RPMI7951 (cell line): ENCODE data around the gene MYL7. TPM values are rescaled to one million over a fixed set of nuclear protein-coding genes. Genes with fewer than 3 reads are reported as not detected.
A peak's percentile ranks its signal among the peaks of the same experiment; 100 is the strongest.

Experiments used
- DNase-seq: peaks from one replicate; pipeline ENCODE4 v3.0.0-alpha.2; 2012; ENCODE audit warnings: low read depth
- total RNA-seq: library from RNA; depleted of rRNA; stranded (reverse); fragments of >200 nt; shearing (Covaris generic); gene quantifications from 2 replicates; pipeline ENCODE4 v1.2.3, GENCODE V29; 2014

Gene MYL7
- total RNA-seq, 1 experiment from 2014 or later, result not detected

DNA sequence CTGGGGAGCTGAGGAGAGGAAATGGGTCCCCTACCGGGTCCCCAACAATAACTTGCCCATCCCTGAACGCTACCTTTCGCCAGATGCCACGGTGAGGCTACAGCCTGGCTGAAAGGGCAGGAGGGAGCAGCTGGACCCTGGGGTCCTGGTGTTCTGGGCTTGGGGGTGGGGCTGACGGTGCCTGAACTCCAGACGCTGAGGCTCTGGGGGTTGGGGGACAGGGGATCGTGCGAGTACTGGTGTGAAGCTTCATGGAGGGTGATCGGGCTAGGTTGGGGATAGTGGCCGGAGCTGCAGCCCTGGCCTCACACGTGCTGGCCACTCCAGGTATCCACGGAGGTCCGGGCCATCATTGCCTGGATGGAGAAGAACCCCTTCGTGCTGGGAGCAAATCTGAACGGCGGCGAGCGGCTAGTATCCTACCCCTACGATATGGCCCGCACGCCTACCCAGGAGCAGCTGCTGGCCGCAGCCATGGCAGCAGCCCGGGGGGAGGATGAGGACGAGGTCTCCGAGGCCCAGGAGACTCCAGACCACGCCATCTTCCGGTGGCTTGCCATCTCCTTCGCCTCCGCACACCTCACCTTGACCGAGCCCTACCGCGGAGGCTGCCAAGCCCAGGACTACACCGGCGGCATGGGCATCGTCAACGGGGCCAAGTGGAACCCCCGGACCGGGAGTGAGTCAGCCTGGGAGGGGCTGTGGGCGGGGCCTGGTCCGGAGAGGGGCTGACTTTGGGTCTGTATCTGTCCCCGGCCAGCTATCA, 28.7 kb downstream of the MYL7 start:
- no peak for DNase-seq

DNA sequence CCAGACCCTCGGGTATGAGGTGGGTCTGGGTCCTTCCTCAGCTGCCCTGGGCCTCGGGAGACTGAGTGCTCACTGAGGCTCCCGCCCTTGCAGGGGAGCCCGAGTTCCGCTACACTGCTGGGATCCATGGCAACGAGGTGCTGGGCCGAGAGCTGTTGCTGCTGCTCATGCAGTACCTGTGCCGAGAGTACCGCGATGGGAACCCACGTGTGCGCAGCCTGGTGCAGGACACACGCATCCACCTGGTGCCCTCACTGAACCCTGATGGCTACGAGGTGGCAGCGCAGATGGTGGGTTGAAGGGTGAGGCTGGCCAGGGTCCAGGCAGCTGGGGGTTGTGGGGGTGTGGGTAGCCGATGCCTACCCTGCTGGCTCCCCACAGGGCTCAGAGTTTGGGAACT, 29.4 kb downstream of the MYL7 start:
- no peak for DNase-seq

DNA sequence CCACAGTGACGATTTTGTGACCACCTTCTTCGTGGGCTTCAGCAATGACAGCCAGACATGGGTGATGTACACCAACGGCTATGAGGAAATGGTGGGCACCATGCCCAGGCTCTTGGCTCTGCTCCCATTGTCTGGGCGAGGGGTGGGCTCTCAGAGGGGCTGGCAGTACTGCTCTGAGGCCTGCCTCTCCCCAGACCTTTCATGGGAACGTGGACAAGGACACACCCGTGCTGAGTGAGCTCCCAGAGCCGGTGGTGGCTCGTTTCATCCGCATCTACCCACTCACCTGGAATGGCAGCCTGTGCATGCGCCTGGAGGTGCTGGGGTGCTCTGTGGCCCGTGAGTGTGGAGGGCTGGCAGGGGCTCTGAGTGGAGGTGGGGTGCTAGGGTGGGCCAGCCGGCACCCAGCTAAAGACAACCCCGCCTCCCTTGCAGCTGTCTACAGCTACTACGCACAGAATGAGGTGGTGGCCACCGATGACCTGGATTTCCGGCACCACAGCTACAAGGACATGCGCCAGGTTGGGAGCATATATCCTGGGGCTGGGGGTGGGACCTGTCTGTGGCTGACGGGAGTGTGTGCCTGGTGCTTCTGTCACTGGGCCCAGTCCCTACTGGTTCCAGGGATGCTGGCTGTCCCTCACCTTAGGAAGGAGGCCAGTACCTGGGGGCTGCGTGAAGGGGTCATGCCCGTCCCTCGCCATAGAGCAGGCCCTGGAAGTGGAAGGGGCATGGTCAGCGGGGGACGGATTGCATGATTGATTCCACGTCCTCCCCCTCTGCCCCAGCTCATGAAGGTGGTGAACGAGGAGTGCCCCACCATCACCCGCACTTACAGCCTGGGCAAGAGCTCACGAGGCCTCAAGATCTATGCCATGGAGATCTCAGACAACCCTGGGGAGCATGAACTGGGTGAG, 30.2 kb downstream of the MYL7 start:
- DNase-seq, result no peak

DNA sequence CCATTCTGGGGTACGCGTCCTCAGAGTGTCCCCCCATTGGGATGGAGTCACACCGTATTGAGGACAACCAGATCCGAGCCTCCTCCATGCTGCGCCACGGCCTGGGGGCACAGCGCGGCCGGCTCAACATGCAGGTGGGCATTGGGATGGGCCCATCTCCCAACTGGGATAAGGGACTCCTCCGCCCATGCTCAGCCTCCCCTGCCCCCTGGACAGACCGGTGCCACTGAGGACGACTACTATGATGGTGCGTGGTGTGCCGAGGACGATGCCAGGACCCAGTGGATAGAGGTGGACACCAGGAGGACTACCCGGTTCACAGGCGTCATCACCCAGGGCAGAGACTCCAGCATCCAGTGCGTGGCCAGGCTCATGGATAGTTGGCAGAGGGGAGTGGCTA, 31.1 kb downstream of the MYL7 start:
- DNase-seq, result no peak

DNA sequence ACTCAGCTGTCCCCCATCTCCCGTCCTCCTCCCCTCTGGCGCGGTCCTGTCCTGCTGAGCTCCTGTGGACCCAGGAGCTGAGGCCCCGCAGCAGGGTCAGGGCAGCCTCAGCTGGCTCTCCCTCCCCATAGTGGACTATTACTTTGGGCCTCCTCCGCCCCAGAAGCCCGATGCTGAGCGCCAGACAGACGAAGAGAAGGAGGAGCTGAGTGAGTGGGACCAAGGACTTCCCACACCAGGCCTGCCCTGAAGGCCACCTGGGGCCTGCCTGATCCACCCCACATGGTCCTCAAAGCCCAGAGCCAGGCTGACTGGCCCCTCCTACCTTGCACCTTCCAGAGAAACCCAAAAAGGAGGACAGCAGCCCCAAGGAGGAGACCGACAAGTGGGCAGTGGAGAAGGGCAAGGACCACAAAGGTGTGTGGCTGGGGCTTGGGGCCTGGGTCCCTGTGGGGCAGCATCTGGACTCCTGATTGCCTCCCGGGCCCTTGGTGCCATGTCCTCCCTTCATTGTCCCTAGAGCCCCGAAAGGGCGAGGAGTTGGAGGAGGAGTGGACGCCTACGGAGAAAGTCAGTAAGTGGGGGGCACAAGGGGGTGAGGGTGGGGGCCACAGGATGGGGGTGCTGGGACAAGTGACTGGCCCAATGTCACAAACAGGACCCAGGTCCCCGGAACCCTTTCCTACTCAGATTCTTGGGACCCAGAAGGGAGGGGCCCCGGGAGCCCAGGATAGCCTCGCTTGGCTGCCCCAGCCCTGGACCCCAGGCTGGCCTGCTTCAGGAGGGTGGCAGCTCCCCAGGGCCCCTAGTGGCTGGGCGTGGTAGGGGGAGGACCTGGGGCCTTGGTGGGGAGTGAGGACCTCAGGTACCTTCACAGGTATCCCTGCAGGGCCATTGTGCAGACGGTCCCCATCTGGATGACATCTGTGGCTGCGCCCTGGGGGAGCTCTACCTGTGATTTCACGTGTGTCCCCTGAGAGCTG, 32.1 kb downstream of the MYL7 start:
- DNase-seq, result no peak

DNA sequence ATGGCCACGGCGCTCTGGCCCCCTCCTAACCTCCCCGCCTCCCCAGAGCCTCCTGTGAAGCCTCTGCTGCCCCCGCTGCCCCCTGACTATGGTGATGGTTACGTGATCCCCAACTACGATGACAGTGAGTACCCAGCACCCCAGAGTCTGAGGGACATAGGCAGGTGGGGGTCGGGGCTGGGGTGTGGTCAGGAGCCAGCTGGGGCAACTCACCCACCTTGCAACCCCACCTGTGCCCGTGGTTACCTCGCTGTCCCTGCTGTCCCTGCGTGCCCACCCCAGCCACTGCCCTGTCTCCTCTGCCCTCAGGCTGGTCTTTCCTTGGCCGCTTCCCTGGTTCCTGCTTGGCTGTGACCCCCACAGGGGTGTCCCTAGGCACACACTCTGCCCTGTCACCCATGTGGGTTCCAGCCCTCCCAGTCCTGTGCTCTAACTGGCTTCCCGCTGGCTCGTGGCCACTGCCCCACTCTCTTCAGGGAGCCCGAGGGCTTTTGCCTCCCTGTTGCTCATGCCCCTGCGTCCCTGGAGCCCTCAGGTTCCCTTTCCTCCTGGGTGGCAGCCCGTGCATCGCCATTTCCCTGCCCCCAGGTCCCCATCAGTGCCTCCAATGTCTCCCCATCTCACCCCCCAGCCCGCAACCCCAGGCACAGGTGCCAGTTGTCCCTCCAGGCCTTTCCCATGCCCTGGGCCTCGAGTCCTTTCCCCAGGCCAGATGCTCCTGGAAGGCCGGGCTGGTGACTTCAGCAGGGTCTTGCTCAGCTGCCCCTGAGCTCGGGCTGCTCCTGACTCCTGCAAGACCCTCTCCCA, 33.0 kb downstream of the MYL7 start:
- no peak for DNase-seq

DNA sequence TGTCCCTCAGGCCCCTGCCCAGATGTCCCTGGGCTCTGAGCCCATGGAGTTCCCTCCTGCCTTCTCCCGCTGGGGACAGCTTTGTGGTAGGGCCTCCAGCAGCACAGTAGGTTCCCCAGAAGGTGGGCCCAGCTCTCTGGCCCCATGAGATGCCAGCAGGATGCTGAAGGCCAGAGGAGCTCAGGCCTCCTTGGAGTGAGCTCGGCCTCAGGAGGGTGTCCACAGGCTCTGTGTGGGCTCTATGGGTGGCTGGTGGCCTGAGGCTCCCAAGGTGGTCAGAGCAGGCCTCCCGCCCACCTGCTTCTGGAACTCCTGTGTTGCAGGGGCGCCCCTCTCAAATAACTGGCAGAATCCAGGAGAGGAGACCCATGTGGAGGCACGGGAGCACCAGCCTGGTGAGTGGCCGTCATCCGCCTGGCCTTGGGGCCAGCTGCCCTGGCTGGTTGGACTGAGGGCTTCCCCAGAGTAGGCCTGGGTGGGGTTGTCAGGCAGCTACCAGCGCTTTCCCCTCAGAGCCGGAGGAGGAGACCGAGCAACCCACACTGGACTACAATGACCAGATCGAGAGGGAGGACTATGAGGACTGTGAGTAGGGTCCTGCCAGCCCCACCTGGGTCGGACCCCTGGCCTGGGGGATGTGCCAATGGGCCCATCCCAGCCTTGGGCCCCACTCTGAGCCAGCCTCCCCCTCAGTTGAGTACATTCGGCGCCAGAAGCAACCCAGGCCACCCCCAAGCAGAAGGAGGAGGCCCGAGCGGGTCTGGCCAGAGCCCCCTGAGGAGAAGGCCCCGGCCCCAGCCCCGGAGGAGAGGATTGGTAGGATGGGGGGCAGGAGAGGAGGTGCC, 33.8 kb downstream of the MYL7 start:
- DNase-seq, result no peak

DNA sequence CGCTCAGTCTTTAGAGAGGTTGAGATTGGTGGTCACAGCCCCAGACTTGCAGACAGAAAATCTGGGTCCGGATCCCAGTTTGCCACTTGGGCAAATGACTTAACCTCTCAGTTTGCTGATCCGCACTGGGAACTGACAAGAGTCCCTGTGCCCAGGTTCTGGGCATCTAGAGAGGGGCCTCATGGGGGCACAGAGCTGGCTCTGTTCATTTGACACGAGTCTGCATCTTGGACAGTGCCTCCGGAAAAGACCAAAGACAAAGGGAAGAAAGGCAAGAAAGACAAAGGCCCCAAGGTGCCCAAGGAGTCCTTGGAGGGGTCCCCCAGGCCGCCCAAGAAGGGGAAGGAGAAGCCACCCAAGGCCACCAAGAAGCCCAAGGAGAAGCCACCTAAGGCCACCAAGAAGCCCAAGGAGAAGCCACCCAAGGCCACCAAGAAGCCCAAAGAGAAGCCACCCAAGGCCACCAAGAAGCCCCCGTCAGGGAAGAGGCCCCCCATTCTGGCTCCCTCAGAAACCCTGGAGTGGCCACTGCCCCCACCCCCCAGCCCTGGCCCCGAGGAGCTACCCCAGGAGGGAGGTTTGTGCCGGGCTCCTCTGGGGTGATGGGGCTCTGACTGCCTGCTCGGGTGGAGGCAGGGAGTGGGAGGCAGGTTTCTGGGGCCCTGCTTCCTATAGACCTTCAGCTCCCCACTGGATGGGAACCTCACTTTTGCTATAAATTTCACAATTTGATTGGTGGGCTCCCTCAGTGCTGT, 34.6 kb downstream of the MYL7 start:
- DNase-seq, result no peak

DNA sequence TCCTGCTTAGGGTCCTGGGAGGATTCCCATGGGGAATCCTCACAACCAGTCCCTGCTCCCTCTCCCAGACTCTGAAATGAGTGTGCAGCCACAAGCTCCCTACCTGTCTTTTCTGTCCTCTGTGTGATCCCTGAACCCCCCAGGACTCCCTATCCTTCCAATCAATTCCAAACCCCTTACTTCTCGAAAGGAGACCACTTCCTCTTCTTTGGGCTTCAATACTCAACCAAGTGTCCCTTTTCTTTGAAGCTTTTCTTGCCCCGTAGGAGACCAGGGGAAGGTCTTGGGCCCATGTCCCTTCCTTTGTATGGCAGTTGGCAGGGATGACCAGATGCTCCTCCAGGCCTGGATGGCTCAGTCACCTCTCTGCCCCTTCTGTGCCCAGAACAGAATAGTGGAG, 35.3 kb downstream of the MYL7 start:
- DNase-seq, result no peak

DNA sequence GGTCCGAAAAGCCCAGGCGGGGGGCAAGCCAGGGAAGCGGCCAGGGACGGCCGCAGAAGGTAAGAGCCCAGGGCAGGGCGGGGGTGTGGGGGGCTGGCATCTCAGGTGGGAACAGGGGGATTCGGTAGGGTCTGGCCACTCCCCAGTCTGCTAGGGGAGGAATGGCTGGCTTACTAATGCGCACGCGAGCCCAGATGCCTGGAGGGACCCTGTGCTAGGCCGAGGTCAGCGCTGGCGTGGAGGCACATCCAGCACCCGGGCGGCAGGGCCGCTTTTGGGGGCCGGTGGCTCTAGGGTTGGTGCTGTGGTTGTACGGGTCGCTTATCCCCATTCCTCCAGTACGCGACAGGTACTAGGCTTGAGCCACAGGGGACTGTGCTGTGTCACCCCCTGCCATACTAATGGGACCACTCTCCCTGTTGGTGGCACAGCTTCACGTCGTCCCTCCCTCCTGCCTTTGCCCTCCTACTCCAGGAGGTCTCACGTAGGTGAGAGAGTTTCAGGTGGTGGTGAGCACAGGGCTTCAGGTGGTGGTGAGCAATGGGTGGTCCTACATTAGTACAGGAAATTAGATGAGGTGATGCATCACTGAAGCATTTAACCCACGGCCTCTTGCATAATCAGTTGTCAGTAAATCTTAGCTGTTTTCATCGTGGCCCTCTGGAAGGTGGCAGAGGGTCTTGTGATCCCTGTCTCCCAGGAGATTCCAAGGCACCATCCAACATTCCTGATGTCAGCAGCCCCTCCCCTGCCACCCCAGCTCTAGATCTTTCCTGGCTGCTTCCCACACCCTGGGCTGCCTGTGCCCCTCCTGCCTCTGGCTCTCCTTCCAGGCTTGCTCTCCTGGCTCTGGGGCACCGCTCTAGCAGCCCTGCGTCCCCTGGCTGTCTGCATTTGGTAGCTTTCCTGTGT, 36.0 kb downstream of the MYL7 start:
- DNase-seq, result peak; percentile 74

DNA sequence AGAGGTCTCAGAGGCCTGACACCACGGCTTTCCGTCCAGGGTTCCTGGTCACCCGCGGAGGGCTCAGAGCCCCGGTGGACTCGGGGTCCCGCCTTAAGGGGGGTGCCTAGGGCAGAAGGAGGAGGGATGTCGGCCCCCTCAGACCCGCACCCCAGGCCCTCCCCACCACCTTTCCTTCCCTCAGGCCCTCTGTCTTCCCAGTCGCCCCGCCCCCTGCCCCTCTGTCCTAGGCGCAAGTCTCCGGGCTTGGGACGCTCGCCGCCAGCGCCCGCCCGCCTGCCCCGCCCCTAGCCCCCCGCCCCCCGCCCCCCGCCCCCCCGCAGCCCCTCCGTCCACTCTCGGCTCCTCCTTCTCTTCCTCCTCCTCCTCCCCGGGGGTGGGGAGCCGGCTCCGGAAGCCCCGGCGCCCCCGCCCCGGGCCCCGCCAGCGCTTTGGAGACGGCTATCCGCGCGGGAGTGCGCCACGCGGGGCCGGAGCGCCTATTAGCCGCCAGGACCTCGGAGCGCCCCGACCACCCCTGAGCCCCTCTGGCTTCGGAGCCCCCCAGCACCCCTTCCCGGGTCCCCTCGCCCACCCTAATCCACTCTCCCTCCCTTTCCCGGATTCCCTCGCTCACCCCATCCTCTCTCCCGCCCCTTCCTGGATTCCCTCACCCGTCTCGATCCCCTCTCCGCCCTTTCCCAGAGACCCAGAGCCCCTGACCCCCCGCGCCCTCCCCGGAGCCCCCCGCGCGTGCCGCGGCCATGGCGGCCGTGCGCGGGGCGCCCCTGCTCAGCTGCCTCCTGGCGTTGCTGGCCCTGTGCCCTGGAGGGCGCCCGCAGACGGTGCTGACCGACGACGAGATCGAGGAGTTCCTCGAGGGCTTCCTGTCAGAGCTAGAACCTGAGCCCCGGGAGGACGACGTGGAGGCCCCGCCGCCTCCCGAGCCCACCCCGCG, 36.9 kb downstream of the MYL7 start, which contains the start of gene AEBP1:
AEBP1 (plus strand) TSS at position 423 of the 937 bp plus-strand sequence; CDS start at position 744, 321 bp downstream.
- DNase-seq, result peak; percentile 65

DNA sequence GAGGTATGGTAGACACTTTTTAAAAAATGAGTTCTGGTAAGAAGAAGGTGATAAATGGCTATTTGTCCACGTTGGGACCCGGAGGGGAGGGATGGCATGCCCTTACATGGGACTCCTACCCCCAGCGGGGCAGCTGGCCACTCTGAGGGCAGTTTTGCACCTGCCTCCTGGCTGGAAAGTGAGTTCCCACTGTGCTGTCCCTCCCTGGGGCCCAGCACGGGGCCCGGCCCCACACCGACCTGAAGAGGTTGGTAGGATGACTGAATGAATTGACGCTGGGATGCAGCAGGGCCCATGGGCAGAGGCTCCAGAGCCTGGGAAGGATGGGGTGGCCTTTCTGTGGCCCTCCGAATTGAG, 37.6 kb downstream of the MYL7 start:
- no peak for DNase-seq

DNA sequence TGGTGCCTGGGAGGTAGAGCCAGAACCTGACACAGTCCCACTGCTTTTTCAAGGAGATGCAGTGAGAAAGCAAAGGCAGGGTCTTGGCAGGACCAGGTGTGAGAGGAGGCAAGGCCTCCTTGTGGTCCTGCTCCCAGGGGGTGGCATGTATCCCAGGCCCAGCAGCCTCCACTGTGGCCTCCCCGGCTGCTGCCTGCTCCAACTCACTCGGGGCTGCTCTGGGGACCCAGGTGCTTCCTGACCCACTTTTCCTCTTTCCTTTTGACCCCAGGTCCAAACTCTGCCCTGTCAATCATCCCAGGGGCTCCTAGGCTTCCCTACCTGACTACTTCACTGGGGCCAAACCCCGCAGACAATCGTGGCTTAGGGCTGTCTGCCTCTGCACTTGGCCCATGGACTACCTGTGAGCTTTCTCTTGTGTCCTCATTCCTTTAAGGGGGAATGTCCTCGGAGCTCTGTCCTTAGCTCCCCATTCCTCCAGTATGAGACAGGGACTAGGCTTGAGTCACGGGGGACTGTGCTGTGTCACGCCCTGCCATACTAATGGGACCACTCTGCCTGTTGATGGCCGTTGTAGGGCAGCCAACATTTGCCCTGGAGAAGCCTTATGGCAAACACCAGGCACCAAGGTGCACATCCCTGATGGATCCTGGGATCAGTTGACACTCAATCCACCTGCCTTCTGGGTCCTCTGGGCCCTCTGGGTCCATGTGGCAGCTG, 38.1 kb downstream of the MYL7 start:
- no peak for DNase-seq

DNA sequence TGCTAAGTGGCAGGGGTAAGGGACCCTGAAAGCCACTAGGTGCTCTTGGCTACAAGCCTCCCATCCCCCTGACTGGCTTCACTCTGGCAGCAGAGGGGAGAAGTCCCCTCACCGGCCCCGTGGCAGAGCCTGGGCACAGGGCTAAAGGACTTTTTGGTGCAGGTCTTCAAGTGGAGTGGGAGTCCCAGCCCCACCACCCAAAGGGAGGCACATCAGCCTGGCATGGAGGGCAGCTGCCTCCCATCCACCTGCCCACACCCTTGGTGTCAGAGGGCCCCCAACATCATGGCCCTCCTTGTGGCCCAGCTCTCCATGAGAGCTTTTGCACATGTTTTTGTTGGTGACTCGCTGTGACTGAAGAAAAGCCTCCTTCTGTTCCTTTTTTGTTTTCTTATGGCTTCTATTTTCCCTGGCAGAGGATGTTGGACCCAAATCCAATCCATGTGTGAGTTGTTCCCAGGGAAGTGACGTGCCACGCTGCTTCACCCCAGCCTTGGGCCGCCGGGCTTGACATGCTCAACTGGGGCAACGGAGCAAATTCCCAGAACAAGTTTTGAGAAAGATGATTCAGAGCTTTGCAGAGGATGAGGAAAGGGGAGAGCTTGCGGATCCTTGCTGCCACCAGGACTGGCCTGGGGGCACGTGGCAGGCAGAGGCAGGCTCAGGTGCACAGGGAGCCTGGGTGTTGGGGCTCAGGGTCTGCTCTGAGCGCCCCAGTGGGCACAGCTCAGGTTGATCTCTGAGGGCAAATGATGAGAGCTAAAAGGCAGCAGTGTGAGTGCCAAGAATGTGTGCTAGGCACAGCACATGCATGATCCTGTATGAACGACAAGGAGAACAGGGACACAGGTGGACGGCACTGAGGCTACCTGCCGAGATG, 38.9 kb downstream of the MYL7 start:
- DNase-seq, result peak; percentile 91

DNA sequence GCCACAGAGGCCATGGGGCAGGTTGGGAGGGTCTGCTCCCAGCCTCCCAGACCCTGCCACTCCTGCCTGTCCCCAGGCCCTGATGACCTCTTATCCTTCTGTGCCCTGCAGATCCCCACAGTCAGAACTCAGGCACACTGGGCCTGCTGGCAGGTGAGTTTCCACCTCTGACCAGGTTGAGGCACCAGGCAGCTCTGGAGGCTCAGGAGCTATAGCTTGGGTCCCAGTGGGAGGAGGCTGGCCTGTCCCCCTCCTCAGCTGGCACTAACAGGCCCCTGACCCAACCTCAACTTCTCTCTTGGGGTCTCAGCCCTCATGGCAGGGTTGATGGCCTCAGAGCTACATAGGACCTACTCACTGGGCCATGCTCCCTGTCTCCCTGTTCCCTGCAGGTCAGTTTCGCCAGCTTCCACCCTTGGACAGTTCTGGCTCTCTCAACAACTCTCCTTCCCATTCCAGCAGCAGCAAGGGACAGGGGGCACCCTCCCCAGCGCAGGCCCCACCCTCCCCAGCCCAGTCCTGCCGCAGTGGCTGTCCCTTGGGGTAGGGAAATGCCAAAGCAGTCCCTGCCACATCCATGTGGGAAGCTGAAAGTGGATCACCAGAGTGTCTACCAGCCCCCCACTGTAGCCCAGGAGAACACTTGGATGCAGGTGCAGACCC, 39.7 kb downstream of the MYL7 start:
- no peak for DNase-seq
